ENCODE measurements around the gene RBMS1.

The RBMS1 gene

DNA sequence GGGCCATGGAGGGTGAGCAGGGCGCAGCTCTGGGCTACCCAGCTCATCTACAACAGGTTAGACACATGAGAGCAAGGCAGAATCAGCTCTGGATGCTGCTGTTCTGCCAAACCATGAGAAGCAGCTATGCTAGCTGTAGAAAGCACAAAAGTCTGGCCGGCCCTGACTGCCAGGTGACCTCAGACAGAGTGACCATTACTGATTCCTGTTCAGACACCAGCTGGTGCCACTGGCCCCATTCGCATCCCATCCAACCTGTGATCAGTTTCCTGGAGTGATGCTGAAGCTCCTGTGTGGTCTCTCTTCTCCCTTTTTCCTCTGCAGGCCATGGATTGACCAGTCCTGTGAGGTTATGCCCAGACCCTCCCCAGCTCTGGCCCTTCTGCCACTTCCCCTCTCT is 14.3 kb downstream of the RBMS1 start:
- H3K9me3 ChIP-seq (ENCODE audit: control insufficient read depth, insufficient read depth, low read length) = no peaks in the 10 kb centered on the region
- no peak overlapping the region for H3K9ac ChIP-seq (ENCODE audit: low read depth, low read length)
- H3K36me3 ChIP-seq (ENCODE audit: control insufficient read depth, insufficient read depth, low read length) = no peaks in the 10 kb centered on the region
- H3K4me3 ChIP-seq (ENCODE audit: low read depth, low read length) = no peak overlapping the region
- H3K27me3 ChIP-seq (ENCODE audit: control insufficient read depth, insufficient read depth, low read length) = no peaks in the 10 kb centered on the region
- H3K4me1 ChIP-seq (ENCODE audit: control insufficient read depth, insufficient read depth, low read length) = peaks cover 18% of the 10 kb centered on the region

DNA sequence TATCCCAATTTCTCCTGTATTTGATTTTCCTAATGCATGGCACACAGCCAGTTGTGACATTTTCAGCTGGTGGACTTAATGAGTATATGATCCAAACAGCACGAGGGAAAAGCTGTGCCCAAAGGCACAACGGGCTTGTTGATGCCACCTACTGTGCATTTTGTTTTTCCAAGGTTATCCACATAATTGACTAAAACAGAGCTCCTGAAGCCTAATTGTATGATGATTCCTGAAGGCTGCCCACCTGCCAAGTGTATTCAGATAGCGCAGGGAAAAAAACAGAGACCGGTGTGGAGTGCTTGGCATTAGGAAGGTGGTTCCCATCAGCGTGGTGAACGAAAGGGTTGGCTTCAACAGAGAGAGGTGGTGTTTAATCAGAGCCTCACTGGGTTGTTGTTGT is 14.9 kb downstream of the RBMS1 start:
- Histone ChIP-seq H3K36me3 (ENCODE audit: control insufficient read depth, insufficient read depth, low read length) (no peaks in the 10 kb centered on the region), H3K4me1 (ENCODE audit: control insufficient read depth, insufficient read depth, low read length) (peaks cover 23% of the 10 kb centered on the region), H3K4me3 (ENCODE audit: low read depth, low read length) (no peak overlapping the region)

DNA sequence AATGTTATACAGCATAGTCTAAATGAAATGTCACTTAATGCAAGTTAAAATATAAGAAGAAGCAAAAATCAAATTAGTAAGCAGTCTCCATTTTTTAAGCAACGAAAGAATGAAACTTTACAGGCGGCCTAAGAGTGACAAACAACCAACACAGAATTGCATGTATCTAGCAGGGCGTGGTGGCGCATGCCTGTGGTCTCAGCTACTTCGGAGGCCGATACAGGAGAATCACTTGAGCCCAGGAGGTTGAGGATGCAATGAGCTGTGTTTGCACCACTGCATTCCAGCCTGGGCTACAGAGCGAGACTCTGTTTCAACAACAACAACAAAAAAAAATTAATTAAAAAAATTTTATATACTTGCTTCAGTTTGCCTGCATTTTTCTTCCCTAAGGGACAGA is 16.6 kb downstream of the RBMS1 start:
- no peak overlapping the region for H3K9ac ChIP-seq (ENCODE audit: low read depth, low read length)
- no peaks in the 10 kb centered on the region for H3K36me3 ChIP-seq (ENCODE audit: control insufficient read depth, insufficient read depth, low read length)
- H3K27me3 ChIP-seq (ENCODE audit: control insufficient read depth, insufficient read depth, low read length) = no peaks in the 10 kb centered on the region
- peaks cover 29% of the 10 kb centered on the region for H3K4me1 ChIP-seq (ENCODE audit: control insufficient read depth, insufficient read depth, low read length)
- H3K4me3 ChIP-seq (ENCODE audit: low read depth, low read length) = no peak overlapping the region
- H3K9me3 ChIP-seq (ENCODE audit: control insufficient read depth, insufficient read depth, low read length) = no peaks in the 10 kb centered on the region

More for the DNA sequence above, 14.9 kb downstream of the RBMS1 start:
- H3K9ac ChIP-seq (ENCODE audit: low read depth, low read length) = no peak overlapping the region
- no peaks in the 10 kb centered on the region for H3K9me3 ChIP-seq (ENCODE audit: control insufficient read depth, insufficient read depth, low read length)
- no peaks in the 10 kb centered on the region for H3K27me3 ChIP-seq (ENCODE audit: control insufficient read depth, insufficient read depth, low read length)

DNA sequence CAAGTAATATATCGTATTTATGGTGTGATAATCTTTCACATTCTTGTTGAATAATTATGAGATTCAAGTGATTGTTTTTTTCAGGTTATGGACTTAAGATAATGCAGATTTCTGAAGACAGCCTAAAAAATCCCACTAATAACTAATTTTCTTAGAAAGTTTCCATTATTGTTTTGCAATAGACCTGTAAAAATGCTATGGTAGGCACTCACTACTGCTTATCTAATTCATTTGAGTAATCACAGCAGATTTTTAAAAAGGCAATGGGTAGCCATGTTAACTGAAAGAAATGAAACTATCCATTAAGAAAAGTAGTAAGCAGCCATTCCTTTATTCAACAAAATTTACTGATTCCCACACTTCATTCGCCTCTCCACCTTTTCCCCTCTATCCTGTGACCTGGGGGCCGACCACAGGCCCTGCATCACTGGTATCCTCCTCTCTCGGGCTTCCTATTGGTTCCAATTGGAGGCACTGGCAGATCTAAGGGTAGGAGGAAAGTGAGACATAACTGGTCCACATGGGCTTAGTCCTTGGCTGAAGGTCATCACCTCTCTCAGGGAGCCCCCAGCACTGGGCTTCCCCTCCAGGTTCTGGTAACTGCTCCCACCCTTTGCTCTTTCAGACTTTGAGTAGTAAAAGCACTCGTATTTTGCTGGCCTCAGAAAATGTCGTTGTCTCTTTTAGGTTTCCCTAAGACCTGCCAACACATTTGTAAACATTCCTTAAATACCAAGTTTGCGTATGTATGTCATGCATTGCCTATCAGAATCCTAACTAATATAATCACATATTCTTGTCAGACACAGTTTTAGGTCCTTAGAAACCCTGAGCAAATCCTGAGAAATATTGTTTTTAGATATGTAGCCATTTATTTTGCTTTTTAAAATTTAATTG is 18.5 kb downstream of the RBMS1 start:
- Histone ChIP-seq H3K36me3 (ENCODE audit: control insufficient read depth, insufficient read depth, low read length) (no peaks in the 10 kb centered on the region), H3K4me1 (ENCODE audit: control insufficient read depth, insufficient read depth, low read length) (peaks cover 29% of the 10 kb centered on the region), H3K4me3 (ENCODE audit: low read depth, low read length) (no peak overlapping the region), H3K27me3 (ENCODE audit: control insufficient read depth, insufficient read depth, low read length) (no peaks in the 10 kb centered on the region), H3K9me3 (ENCODE audit: control insufficient read depth, insufficient read depth, low read length) (no peaks in the 10 kb centered on the region), H3K9ac (ENCODE audit: low read depth, low read length) (no peak overlapping the region)

DNA sequence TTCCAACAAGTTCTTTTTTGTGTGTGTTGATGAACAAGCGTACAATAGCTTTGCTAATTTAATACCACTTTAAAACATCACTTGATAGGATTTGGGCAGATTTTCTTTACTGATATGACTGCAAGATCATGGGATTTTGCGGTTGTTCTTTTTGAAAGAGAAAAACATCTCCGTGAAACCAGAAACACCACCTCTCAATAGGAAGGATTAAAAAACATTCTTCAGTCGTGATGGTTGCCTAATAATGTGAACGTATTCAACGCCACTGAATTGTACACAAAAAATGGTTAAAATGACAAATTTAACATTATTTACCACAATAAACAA is 19.3 kb downstream of the RBMS1 start:
- Histone ChIP-seq H3K4me3 (ENCODE audit: low read depth, low read length) (no peak overlapping the region), H3K4me1 (ENCODE audit: control insufficient read depth, insufficient read depth, low read length) (peaks cover 29% of the 10 kb centered on the region), H3K9me3 (ENCODE audit: control insufficient read depth, insufficient read depth, low read length) (no peaks in the 10 kb centered on the region), H3K9ac (ENCODE audit: low read depth, low read length) (no peak overlapping the region), H3K36me3 (ENCODE audit: control insufficient read depth, insufficient read depth, low read length) (no peaks in the 10 kb centered on the region), H3K27me3 (ENCODE audit: control insufficient read depth, insufficient read depth, low read length) (no peaks in the 10 kb centered on the region)

DNA sequence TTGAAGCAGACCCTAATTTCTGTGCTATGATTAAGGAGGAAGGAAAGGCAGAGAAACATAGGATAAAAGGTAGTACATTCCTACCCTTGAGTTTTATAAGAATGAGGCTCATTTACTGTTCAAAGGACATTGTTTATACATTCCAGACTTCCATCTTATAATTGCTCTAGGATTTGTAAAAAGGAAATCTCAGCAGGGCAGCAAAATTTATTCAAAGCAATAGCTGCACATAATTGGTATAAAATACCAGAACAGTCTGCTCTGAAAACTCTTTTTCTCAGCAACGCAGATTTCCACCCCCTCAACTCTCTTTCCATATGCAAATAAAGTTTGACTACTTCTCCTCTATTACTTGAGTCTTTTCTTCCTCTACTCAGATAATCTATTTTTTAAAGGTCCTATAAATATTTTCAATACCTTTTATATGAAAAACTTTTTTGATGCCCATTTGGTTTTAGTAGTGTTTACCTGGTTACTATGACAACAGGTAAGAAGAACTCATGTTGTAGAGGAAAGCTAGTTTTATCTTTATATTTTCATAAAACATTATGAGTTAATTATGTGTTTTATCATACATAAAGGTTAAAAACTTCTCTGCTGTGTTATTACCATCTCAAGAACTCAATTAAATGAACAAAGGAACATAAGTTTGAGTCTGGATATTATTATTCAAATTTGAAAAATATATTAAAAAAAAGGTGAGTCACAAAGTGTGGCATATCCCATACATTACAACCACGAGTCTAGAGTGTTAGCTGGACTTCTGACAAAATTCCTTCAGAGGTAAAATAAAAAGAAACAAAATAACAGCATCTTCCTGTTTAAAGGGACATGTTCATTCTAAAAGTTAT is 19.9 kb downstream of the RBMS1 start:
- no peak overlapping the region for H3K4me3 ChIP-seq (ENCODE audit: low read depth, low read length)

DNA sequence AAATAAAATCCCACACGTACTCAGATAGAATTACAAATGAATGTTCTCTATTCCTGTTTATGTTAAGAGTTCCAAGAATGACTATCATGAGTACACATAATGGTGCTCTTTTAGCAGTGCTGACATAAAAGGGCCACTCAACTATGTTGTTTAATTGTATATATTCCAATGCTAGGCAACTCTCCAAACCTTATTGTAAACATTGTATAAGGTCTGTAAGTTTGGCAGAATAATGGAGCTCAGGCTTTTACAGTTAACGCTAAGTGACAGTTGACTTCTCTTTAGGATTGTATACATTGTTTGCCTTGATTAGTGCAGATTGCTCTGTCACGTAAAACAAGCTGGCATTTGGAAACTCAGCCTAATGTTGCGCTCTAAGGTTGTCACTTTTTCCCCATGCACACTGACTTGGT is 20.8 kb downstream of the RBMS1 start:
- no peaks in the 10 kb centered on the region for H3K27me3 ChIP-seq (ENCODE audit: control insufficient read depth, insufficient read depth, low read length)
- no peak overlapping the region for H3K9ac ChIP-seq (ENCODE audit: low read depth, low read length)
- H3K36me3 ChIP-seq (ENCODE audit: control insufficient read depth, insufficient read depth, low read length) = no peaks in the 10 kb centered on the region
- no peaks in the 10 kb centered on the region for H3K9me3 ChIP-seq (ENCODE audit: control insufficient read depth, insufficient read depth, low read length)
- no peak overlapping the region for H3K4me3 ChIP-seq (ENCODE audit: low read depth, low read length)
- peaks cover 24% of the 10 kb centered on the region for H3K4me1 ChIP-seq (ENCODE audit: control insufficient read depth, insufficient read depth, low read length)

More for the DNA sequence above, 19.9 kb downstream of the RBMS1 start:
- H3K4me1 ChIP-seq (ENCODE audit: control insufficient read depth, insufficient read depth, low read length) = peaks cover 26% of the 10 kb centered on the region
- H3K27me3 ChIP-seq (ENCODE audit: control insufficient read depth, insufficient read depth, low read length) = no peaks in the 10 kb centered on the region
- H3K36me3 ChIP-seq (ENCODE audit: control insufficient read depth, insufficient read depth, low read length) = no peaks in the 10 kb centered on the region
- H3K9ac ChIP-seq (ENCODE audit: low read depth, low read length) = no peak overlapping the region
- no peaks in the 10 kb centered on the region for H3K9me3 ChIP-seq (ENCODE audit: control insufficient read depth, insufficient read depth, low read length)

DNA sequence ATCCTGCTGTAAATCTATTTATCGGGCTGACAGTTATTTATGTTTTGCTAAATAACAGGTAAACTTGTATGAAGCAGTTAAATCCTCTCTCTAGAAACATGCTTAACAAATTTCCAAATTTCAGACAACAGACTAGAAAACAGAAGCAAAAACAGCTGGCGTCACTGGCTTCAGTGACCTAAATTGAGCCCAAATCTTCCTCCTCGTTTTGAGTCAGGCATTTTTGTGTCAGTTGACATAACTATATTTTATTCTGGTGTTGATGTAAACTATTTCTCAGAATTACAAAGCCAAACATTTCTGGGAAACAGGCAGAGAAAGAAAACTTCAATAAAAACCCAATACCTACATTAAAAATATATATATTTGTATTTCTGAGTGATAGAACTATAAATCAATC is 21.7 kb downstream of the RBMS1 start:
- Histone ChIP-seq H3K36me3 (ENCODE audit: control insufficient read depth, insufficient read depth, low read length) (no peaks in the 10 kb centered on the region), H3K4me3 (ENCODE audit: low read depth, low read length) (no peak overlapping the region), H3K27me3 (ENCODE audit: control insufficient read depth, insufficient read depth, low read length) (no peaks in the 10 kb centered on the region), H3K4me1 (ENCODE audit: control insufficient read depth, insufficient read depth, low read length) (peaks cover 24% of the 10 kb centered on the region), H3K9me3 (ENCODE audit: control insufficient read depth, insufficient read depth, low read length) (no peaks in the 10 kb centered on the region), H3K9ac (ENCODE audit: low read depth, low read length) (no peak overlapping the region)

DNA sequence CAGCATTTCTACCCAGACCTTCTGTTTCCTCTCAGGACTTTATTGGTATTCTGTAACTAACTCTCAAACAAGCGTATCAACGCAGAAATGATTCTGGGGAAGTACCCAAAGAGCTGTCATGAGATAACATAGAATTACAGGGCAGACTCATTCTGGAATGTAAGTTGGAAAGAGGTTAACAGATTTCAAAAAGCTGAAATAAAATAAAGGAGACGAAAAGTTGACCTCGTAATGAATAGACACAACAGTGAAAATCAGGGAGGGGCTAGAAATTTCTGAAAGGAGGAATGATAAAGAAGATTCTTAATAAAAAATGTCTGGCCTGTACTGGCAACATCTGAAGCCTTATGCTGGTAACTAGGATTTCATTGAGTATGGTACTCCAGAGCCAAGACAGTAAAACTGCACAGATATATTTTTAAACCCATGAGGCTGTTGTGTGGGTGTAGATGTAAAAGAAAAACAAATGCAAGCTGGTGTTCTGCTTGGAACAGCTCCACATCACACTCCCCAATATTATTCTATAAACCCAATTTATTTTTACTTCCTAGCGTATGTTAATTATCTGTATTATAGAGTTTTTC is 23.9 kb downstream of the RBMS1 start:
- H3K27me3 ChIP-seq (ENCODE audit: control insufficient read depth, insufficient read depth, low read length) = no peaks in the 10 kb centered on the region
- no peaks in the 10 kb centered on the region for H3K36me3 ChIP-seq (ENCODE audit: control insufficient read depth, insufficient read depth, low read length)
- H3K9me3 ChIP-seq (ENCODE audit: control insufficient read depth, insufficient read depth, low read length) = no peaks in the 10 kb centered on the region
- H3K4me1 ChIP-seq (ENCODE audit: control insufficient read depth, insufficient read depth, low read length) = peaks cover 23% of the 10 kb centered on the region
- no peak overlapping the region for H3K9ac ChIP-seq (ENCODE audit: low read depth, low read length)
- no peak overlapping the region for H3K4me3 ChIP-seq (ENCODE audit: low read depth, low read length)

DNA sequence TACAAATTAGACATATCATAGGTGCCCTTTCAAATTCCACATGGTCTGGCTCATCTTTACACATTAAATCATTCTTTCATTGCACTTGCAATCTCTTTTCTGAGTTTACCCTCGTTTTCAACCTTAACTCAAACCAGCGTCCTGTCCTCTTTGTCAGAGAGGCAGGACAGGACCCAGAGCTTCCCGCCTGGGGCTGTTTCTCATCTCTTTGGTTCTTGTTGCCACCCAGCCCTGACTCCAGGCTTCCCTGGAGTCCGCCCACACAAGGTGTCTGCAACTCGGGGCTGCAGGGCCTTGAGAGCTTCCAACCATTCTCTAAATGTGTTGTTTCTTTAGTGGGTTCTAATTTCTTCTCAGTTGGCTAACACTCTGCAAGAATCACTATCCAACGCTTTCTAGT is 24.4 kb downstream of the RBMS1 start:
- Histone ChIP-seq H3K9ac (ENCODE audit: low read depth, low read length) (no peak overlapping the region), H3K36me3 (ENCODE audit: control insufficient read depth, insufficient read depth, low read length) (no peaks in the 10 kb centered on the region), H3K27me3 (ENCODE audit: control insufficient read depth, insufficient read depth, low read length) (no peaks in the 10 kb centered on the region), H3K4me3 (ENCODE audit: low read depth, low read length) (no peak overlapping the region), H3K9me3 (ENCODE audit: control insufficient read depth, insufficient read depth, low read length) (no peaks in the 10 kb centered on the region), H3K4me1 (ENCODE audit: control insufficient read depth, insufficient read depth, low read length) (peaks cover 17% of the 10 kb centered on the region)

DNA sequence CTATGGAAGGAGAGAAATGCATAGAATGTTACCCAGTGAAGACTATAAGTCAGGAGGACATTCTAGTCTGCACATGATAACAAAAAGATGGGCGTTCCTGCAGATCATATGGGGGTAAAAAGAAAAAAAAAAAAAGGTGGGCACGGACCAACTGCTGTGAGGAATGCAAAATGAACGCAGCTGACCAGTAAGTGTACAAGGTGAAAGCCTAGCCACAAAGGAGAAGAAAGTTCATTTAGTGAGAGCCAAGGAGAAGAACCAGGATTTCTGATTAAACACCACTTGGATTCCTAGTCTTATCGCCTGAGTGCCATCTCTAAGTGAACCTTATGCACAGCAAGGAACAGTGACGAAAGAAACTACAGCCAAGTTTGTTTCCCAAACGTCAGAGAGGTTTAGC is 26.5 kb downstream of the RBMS1 start:
- Histone ChIP-seq H3K4me1 (ENCODE audit: control insufficient read depth, insufficient read depth, low read length) (peaks cover 4% of the 10 kb centered on the region), H3K9me3 (ENCODE audit: control insufficient read depth, insufficient read depth, low read length) (no peaks in the 10 kb centered on the region), H3K36me3 (ENCODE audit: control insufficient read depth, insufficient read depth, low read length) (no peaks in the 10 kb centered on the region), H3K4me3 (ENCODE audit: low read depth, low read length) (no peak overlapping the region), H3K27me3 (ENCODE audit: control insufficient read depth, insufficient read depth, low read length) (no peaks in the 10 kb centered on the region), H3K9ac (ENCODE audit: low read depth, low read length) (no peak overlapping the region)
